ENCODE measurements around the gene ZP4. TPM values are rescaled to one million over a fixed set of nuclear protein-coding genes. Genes with fewer than 3 reads are reported as not detected.

The ZP4 gene
- total RNA-seq, 4 donors from 2014 or later: not detected

DNA sequence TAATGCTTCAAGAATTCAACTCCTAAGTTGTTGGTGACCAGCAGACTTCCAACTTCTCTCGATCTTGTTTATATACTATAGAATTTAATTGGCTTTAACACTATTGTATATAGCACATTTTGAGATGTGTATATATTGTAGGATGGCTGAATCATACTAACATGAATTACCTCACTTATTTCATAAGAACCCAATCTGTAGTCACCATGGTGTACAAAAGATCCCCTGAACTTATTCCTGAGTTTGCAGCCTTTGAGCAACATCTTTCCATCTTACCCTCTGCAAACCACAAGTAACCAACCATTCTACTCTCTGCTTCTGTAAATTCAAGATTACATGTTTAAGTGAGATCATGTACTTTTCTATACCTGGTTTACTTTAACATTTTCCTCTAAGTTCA lies 12.3 kb downstream of the ZP4 start:
- DNase-seq: no peak
- no peaks in the 10 kb centered on the region for H3K9me3 ChIP-seq
- no peaks in the 10 kb centered on the region for H3K36me3 ChIP-seq
- H3K4me3 ChIP-seq: no peak overlapping the region
- no peak overlapping the region for H3K27ac ChIP-seq
- no peak for TF ChIP-seq POLR2A (IDR thresholded peaks at IDR 0.05)
- TF ChIP-seq, protein P1, sequence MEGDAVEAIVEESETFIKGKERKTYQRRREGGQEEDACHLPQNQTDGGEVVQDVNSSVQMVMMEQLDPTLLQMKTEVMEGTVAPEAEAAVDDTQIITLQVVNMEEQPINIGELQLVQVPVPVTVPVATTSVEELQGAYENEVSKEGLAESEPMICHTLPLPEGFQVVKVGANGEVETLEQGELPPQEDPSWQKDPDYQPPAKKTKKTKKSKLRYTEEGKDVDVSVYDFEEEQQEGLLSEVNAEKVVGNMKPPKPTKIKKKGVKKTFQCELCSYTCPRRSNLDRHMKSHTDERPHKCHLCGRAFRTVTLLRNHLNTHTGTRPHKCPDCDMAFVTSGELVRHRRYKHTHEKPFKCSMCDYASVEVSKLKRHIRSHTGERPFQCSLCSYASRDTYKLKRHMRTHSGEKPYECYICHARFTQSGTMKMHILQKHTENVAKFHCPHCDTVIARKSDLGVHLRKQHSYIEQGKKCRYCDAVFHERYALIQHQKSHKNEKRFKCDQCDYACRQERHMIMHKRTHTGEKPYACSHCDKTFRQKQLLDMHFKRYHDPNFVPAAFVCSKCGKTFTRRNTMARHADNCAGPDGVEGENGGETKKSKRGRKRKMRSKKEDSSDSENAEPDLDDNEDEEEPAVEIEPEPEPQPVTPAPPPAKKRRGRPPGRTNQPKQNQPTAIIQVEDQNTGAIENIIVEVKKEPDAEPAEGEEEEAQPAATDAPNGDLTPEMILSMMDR (IDR thresholded peaks at IDR 0.05): no peak
- H3K27me3 ChIP-seq: no peaks in the 10 kb centered on the region
- no peaks in the 10 kb centered on the region for H3K4me1 ChIP-seq

DNA sequence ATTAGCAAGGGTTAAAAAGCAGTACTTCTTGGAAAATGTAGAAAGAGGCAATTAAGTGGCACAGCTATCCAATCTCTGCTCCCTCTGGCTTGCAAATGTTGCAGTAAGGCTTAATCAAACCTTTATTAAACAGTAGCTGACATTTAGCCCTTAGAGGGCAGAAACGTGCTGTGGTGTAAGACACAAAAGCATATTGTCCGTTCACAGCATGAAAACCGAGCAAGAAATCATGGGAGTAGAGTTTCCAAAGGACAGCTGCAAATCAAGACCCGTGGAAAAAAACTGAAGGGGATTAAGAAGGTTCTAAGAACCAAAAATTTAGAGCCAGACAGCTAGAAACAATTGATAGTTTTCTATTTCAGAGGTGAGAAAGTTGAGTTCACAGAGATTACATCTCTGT lies 13.1 kb downstream of the ZP4 start:
- no peak for DNase-seq
- Histone ChIP-seq H3K4me1 (no peaks in the 10 kb centered on the region), H3K4me3 (no peak overlapping the region), H3K36me3 (no peaks in the 10 kb centered on the region), H3K9me3 (no peaks in the 10 kb centered on the region), H3K27ac (no peak overlapping the region), H3K27me3 (no peaks in the 10 kb centered on the region)
- TF ChIP-seq POLR2A (IDR thresholded peaks at IDR 0.05): no peak
- TF ChIP-seq, protein P1 (IDR thresholded peaks at IDR 0.05): no peak

DNA sequence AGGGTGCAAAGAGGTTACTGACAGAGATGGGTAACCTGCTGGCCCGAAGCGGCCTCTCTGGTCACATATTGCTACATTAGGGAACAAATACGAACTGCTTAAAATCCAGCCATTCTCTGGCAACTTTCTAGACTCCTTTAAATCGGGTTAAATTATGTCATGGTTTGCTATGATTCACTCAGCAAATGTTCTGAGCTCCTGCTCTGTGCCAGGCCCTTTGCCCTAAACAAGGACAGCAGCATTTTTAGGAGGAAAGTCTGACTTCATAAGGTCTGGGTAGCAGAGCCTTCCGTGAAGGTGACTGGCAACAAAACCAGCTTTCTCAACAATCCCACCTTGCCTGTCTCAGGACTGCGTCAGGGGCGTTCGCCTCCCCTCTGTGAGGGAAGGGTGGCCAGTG lies 15.4 kb downstream of the ZP4 start:
- DNase-seq: no peak
- H3K27ac ChIP-seq: no peak overlapping the region
- no peak overlapping the region for H3K4me3 ChIP-seq
- no peaks in the 10 kb centered on the region for H3K27me3 ChIP-seq
- no peaks in the 10 kb centered on the region for H3K9me3 ChIP-seq
- H3K36me3 ChIP-seq: no peaks in the 10 kb centered on the region
- no peaks in the 10 kb centered on the region for H3K4me1 ChIP-seq
- TF ChIP-seq POLR2A (IDR thresholded peaks at IDR 0.05): no peak

DNA sequence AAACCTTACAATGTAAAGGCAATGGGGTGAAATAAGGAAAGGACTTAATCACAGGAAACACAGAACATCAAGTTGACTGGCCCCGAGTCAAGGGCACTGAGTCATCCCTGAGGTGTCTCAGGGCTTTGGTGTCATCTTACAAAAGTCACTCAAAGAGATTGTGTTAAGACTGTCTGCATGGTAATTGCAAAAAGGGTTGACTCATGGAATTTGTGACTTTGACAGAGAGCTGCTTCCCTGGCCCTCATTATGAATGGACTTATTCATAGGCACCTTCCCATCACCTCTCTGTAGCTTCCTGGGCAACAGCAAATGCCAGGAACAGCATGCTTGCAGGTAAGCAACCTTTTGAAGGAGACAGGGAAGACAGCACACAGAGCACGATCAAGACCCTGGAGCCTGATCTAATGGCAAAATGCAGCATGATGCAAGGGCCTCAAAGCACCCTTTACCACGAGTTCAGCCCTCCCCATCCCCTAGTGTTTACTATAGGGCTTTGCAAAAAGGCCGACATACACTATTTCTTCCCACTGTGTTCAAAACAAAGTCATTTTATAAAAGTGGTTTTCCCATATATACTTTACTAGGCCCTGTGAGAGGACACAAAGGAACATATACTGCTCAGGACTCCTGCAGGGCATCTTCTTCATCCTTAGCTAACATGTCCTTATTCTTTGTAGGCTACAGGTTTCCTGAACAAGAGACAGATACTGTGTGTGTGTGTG lies 17.1 kb downstream of the ZP4 start:
- H3K27ac ChIP-seq: no peak overlapping the region
- H3K4me3 ChIP-seq: no peak overlapping the region
- no peaks in the 10 kb centered on the region for H3K4me1 ChIP-seq
- no peaks in the 10 kb centered on the region for H3K9me3 ChIP-seq
- H3K36me3 ChIP-seq: no peaks in the 10 kb centered on the region
- DNase-seq: no peak
- TF ChIP-seq, protein P1 (IDR thresholded peaks at IDR 0.05): no peak
- TF ChIP-seq POLR2A (IDR thresholded peaks at IDR 0.05): no peak
- H3K27me3 ChIP-seq: no peaks in the 10 kb centered on the region

DNA sequence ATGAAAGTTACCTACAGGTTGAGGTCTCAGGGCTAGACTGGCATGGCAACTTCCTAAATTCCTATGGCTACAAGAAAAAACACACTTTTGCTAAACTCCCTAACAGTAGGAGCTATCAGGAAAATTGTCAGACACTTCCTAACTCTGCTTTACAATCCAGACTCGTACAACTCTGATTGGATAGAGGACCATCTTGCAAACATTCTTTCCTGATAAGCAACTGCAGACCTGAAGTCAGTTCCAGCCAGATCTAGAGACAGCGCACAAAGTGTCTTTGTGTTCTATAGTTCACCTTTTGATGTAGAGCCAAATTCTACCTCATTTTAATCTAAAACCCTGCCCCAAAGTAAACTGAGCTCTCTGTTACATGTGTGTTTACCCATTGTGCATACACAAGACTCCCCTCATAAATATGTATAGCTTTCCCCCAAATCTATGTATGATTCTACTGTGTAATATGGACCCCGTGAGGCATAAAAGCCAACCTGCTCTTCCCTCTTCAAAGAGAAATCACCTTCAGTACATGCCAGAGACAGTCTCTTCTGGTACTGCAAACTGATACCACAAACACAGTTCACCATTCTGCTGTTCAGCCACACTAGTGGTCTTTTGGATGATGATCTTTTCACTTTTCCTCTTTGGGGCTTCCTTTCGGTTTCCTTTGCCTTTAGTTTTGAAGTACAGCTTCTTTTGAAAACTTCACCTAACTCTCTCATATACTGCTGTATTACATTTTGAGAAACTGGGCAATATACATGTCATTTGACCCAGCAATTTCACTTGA lies 21.7 kb downstream of the ZP4 start:
- no peak for DNase-seq
- Histone ChIP-seq H3K27ac (no peak overlapping the region), H3K9me3 (no peaks in the 10 kb centered on the region), H3K4me3 (no peak overlapping the region), H3K4me1 (peaks cover 0 to 6% (median 0%) of the 10 kb centered on the region in 4 donors), H3K36me3 (no peaks in the 10 kb centered on the region), H3K27me3 (no peaks in the 10 kb centered on the region)
- no peak for TF ChIP-seq POLR2A (IDR thresholded peaks at IDR 0.05)
- TF ChIP-seq, protein P1 (IDR thresholded peaks at IDR 0.05): no peak

DNA sequence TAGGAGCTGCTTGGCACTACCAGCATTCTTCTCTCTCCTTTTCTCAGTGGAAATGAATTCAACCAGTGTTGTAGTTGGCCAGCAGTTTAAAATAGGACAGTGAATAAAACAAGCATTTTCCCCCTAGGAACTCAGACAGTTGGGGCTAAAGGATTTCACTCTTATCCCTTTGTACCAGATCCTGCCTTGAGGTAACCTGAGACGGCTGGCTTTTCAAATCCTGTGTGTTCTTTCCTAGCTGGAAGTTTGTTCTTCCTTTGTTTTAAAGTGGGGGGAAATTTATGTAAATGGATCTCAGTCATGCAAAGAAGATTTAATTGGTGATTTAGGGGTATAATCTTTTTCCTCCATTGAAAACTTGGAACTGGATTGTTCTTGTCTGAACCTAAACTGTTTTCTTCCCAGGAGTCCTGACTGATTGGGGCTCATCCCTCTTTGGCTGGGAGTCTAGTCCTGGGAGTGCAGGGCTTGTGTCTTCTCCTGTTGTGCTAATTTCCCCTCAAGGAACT lies 23.3 kb downstream of the ZP4 start:
- Histone ChIP-seq H3K9me3 (no peaks in the 10 kb centered on the region), H3K4me3 (no peak overlapping the region), H3K27ac (no peak overlapping the region), H3K36me3 (no peaks in the 10 kb centered on the region), H3K27me3 (no peaks in the 10 kb centered on the region), H3K4me1 (peaks cover 0 to 7% (median 0%) of the 10 kb centered on the region in 4 donors)
- DNase-seq: no peak
- TF ChIP-seq, protein P1 (IDR thresholded peaks at IDR 0.05): no peak
- no peak for TF ChIP-seq POLR2A (IDR thresholded peaks at IDR 0.05)

All from Peyer's patch (tissue), 4 donors.